H1 (cell line): ENCODE measurements around the gene AP3B2. TPM values are rescaled to one million over a fixed set of nuclear protein-coding genes. Genes with fewer than 3 reads are reported as not detected.

Experiments used
- EP300 ChIP-seq, 2 experiments: IDR thresholded peaks; 1 replicate in 1 of 2; 2 replicates in 1 of 2; pipeline ENCODE4 v1.6.1; 2011 to 2012; ENCODE audit warnings: low read depth in 2 of 2, low read length in 2 of 2, mild to moderate bottlenecking in 2 of 2, borderline replicate concordance in 1 of 2, inconsistent platforms in 1 of 2, moderate library complexity in 1 of 2
- NANOG ChIP-seq: IDR thresholded peaks from 2 replicates; pipeline ENCODE4 v1.6.1; 2011; ENCODE audit warnings: low read length, low read depth, mild to moderate bottlenecking, inconsistent platforms; ENCODE audit not compliant: insufficient read depth, poor library complexity, severe bottlenecking
- polyA plus RNA-seq, 7 experiments: library from polyadenylated mRNA; depleted of rRNA in 3 of 7; stranded (reverse) in 5 of 7; unstranded in 2 of 7; fragments of >200 nt in 5 of 7; fragments of 200-250 nt in 2 of 7; gene quantifications; 1 replicate in 5 of 7; 2 replicates in 1 of 7; 4 replicates in 1 of 7; pipeline versions ENCODE4 v1.2.1 to v1.2.3, GENCODE V29; 2011 to 2013; ENCODE audit warnings: missing spikeins in 2 of 7, mixed read lengths in 2 of 7
- total RNA-seq: library from RNA; stranded (reverse); fragmentation: NEBNext Ultra II Directional; extraction: Animal tissue kit (Norgen Biotek cat#: 25700); gene quantifications from 2 replicates; pipeline ENCODE4 v1.2.1, GENCODE V29; 2021

AP3B2 gene
- total and polyA plus RNA-seq, 2 of the 8 experiments (the other 6 are each of a cell fraction or from before 2014, with no cell fraction given): 21.8 to 25.7 TPM

GRCh38 chr15:82709421-82710207 is at the start of gene AP3B2 (continued):
- TF ChIP-seq EP300 (IDR thresholded peaks at IDR 0.05; ENCODE audit: borderline replicate concordance in 1 of 2, low read depth in 2 of 2, low read length in 2 of 2) (no peak), NANOG (no peak)
